ENCODE data around the gene PTBP3. TPM values are rescaled to one million over a fixed set of nuclear protein-coding genes. Genes with fewer than 3 reads are reported as not detected.

Gene PTBP3
- total and polyA plus RNA-seq, 2 donors (not counting 1 experiment from before 2014, with no cell fraction given) = 16.7 to 28.7 TPM

- no peak for DNase-seq (ENCODE audit: low read depth in 2 of 2)
- H2AFZ ChIP-seq (ENCODE audit: low read length) = no peak overlapping the region
- no peak overlapping the region for H3K4me2 ChIP-seq (ENCODE audit: extremely low read depth, insufficient read depth, low read length)
- H3K27me3 ChIP-seq (ENCODE audit: control insufficient read depth, insufficient read depth, low read length) = no peaks in the 10 kb centered on the region
- no peaks in the 10 kb centered on the region for H3K9me3 ChIP-seq (ENCODE audit: control insufficient read depth, insufficient read depth, low read depth, low read length)
- H3K4me1 ChIP-seq (ENCODE audit: control insufficient read depth, extremely low read depth, insufficient read depth, low read length) = no peaks in the 10 kb centered on the region
- H3K27ac ChIP-seq (ENCODE audit: insufficient read depth, low read length) = no peak overlapping the region
- no peak overlapping the region for H3K9ac ChIP-seq (ENCODE audit: insufficient read depth, low read length)
- no peaks in the 10 kb centered on the region for H3K36me3 ChIP-seq (ENCODE audit: control insufficient read depth, insufficient read depth, low read length)
- TF ChIP-seq, protein P1, sequence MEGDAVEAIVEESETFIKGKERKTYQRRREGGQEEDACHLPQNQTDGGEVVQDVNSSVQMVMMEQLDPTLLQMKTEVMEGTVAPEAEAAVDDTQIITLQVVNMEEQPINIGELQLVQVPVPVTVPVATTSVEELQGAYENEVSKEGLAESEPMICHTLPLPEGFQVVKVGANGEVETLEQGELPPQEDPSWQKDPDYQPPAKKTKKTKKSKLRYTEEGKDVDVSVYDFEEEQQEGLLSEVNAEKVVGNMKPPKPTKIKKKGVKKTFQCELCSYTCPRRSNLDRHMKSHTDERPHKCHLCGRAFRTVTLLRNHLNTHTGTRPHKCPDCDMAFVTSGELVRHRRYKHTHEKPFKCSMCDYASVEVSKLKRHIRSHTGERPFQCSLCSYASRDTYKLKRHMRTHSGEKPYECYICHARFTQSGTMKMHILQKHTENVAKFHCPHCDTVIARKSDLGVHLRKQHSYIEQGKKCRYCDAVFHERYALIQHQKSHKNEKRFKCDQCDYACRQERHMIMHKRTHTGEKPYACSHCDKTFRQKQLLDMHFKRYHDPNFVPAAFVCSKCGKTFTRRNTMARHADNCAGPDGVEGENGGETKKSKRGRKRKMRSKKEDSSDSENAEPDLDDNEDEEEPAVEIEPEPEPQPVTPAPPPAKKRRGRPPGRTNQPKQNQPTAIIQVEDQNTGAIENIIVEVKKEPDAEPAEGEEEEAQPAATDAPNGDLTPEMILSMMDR (conservative IDR thresholded peaks at IDR 0.05 in 1 of 2, IDR thresholded peaks at IDR 0.05 in 1 of 2; ENCODE audit: low read depth in 1 of 2, low read length in 2 of 2) = no peak
- TF ChIP-seq EZH2 (IDR thresholded peaks at IDR 0.05; ENCODE audit: low read length, missing control alignments) = no peak
- H3K79me2 ChIP-seq (ENCODE audit: control insufficient read depth, insufficient read depth, low read length) = peaks cover 89% of the 10 kb centered on the region
- H4K20me1 ChIP-seq (ENCODE audit: control insufficient read depth, extremely low read depth, insufficient read depth, low read length) = peaks cover 2% of the 10 kb centered on the region
- no peak overlapping the region for H3K4me3 ChIP-seq (replicated peaks in 1 of 4; ENCODE audit: control extremely low read depth in 1 of 4, insufficient read depth in 1 of 4, low read depth in 3 of 4, low read length in 4 of 4)
These were observed 8.3 kb downstream of the PTBP3 start for GRCh38 chr9:112325127-112325526.

DNA sequence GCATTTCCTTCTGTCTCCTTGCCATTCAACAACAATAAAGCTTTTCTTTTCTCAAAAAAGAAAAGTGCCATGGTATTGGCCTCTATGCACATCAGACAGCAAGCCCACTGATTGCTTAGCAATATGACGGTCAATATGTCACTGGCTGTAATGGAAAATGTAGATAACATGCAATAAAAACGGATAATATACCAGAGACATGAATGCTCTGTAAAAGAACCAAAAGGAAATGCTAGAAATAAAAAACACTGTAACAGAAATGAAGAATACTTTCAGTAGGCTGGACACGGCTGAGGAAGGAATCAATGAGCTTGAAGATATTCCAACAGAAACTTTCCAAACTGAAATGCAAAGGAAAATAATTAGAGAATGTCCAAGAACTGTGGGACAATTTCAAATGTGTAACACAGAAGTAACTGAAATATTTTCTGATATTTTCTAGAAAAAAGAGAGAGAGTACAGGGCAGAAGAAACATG is 10.0 kb downstream of the PTBP3 start:
- no peak for DNase-seq (ENCODE audit: low read depth in 2 of 2)
- no peaks in the 10 kb centered on the region for H3K27me3 ChIP-seq (ENCODE audit: control insufficient read depth, insufficient read depth, low read length)
- H4K20me1 ChIP-seq (ENCODE audit: control insufficient read depth, extremely low read depth, insufficient read depth, low read length) = peaks cover 2% of the 10 kb centered on the region
- H3K9ac ChIP-seq (ENCODE audit: insufficient read depth, low read length) = no peak overlapping the region
- H3K79me2 ChIP-seq (ENCODE audit: control insufficient read depth, insufficient read depth, low read length) = peaks cover 85% of the 10 kb centered on the region
- no peak overlapping the region for H3K27ac ChIP-seq (ENCODE audit: insufficient read depth, low read length)
- H3K36me3 ChIP-seq (ENCODE audit: control insufficient read depth, insufficient read depth, low read length) = no peaks in the 10 kb centered on the region
- H3K4me2 ChIP-seq (ENCODE audit: extremely low read depth, insufficient read depth, low read length) = no peak overlapping the region
- no peak overlapping the region for H3K4me3 ChIP-seq (replicated peaks in 1 of 4; ENCODE audit: control extremely low read depth in 1 of 4, insufficient read depth in 1 of 4, low read depth in 3 of 4, low read length in 4 of 4)
- no peak for TF ChIP-seq EZH2 (IDR thresholded peaks at IDR 0.05; ENCODE audit: low read length, missing control alignments)
- TF ChIP-seq, protein P1 (conservative IDR thresholded peaks at IDR 0.05 in 1 of 2, IDR thresholded peaks at IDR 0.05 in 1 of 2; ENCODE audit: low read depth in 1 of 2, low read length in 2 of 2) = no peak
- H3K9me3 ChIP-seq (ENCODE audit: control insufficient read depth, insufficient read depth, low read depth, low read length) = no peaks in the 10 kb centered on the region
- H3K4me1 ChIP-seq (ENCODE audit: control insufficient read depth, extremely low read depth, insufficient read depth, low read length) = no peaks in the 10 kb centered on the region
- H2AFZ ChIP-seq (ENCODE audit: low read length) = no peak overlapping the region

- Histone ChIP-seq H3K27me3 (ENCODE audit: control insufficient read depth, insufficient read depth, low read length) (no peaks in the 10 kb centered on the region), H3K9ac (ENCODE audit: insufficient read depth, low read length) (no peak overlapping the region), H2AFZ (ENCODE audit: low read length) (no peak overlapping the region), H3K27ac (ENCODE audit: insufficient read depth, low read length) (no peak overlapping the region), H3K79me2 (ENCODE audit: control insufficient read depth, insufficient read depth, low read length) (peaks cover 85% of the 10 kb centered on the region), H3K9me3 (ENCODE audit: control insufficient read depth, insufficient read depth, low read depth, low read length) (no peaks in the 10 kb centered on the region), H3K4me1 (ENCODE audit: control insufficient read depth, extremely low read depth, insufficient read depth, low read length) (no peaks in the 10 kb centered on the region), H3K36me3 (ENCODE audit: control insufficient read depth, insufficient read depth, low read length) (no peaks in the 10 kb centered on the region), H3K4me3 (replicated peaks in 1 of 4; ENCODE audit: control extremely low read depth in 1 of 4, insufficient read depth in 1 of 4, low read depth in 3 of 4, low read length in 4 of 4) (no peak overlapping the region), H4K20me1 (ENCODE audit: control insufficient read depth, extremely low read depth, insufficient read depth, low read length) (no peaks in the 10 kb centered on the region), H3K4me2 (ENCODE audit: extremely low read depth, insufficient read depth, low read length) (no peak overlapping the region)
- no peak for TF ChIP-seq EZH2 (IDR thresholded peaks at IDR 0.05; ENCODE audit: low read length, missing control alignments)
- no peak for DNase-seq (ENCODE audit: low read depth in 2 of 2)
These were observed 10.6 kb downstream of the PTBP3 start for GRCh38 chr9:112322701-112323377.

Measured in fibroblast of lung (primary cell).